ENCODE results near the gene KL.

KL gene

GRCh38 chr13:32998966-32999365 lies 17.3 kb upstream of the KL start:
- FAIRE-seq (no peak), DNase-seq (ENCODE audit: insufficient read length, low spot score) (no peak)
- TF ChIP-seq POLR2A (IDR thresholded peaks at IDR 0.05; ENCODE audit: low read depth, low read length) (no peak), PAX5 (IDR thresholded peaks at IDR 0.05; ENCODE audit: insufficient read depth, low read length, severe bottlenecking) (no peak), POU2F2 (IDR thresholded peaks at IDR 0.05; ENCODE audit: low read depth, low read length) (no peak), TAF1 (IDR thresholded peaks at IDR 0.05; ENCODE audit: low read depth, low read length) (no peak), POLR2AphosphoS5 (IDR thresholded peaks at IDR 0.05; ENCODE audit: low read depth, low read length) (no peak), SPI1 (IDR thresholded peaks at IDR 0.05; ENCODE audit: low read depth, low read length) (no peak)

GRCh38 chr13:33000365-33000764 lies 15.9 kb upstream of the KL start:
- no peak for FAIRE-seq
- no peak for TF ChIP-seq POLR2A (IDR thresholded peaks at IDR 0.05; ENCODE audit: low read depth, low read length)
- TF ChIP-seq SPI1 (IDR thresholded peaks at IDR 0.05; ENCODE audit: low read depth, low read length): no peak
- no peak for TF ChIP-seq PAX5 (IDR thresholded peaks at IDR 0.05; ENCODE audit: insufficient read depth, low read length, severe bottlenecking)
- no peak for TF ChIP-seq POU2F2 (IDR thresholded peaks at IDR 0.05; ENCODE audit: low read depth, low read length)
- TF ChIP-seq TAF1 (IDR thresholded peaks at IDR 0.05; ENCODE audit: low read depth, low read length): no peak
- no peak for TF ChIP-seq POLR2AphosphoS5 (IDR thresholded peaks at IDR 0.05; ENCODE audit: low read depth, low read length)

GRCh38 chr13:33003458-33004019 lies 12.7 kb upstream of the KL start:
- FAIRE-seq: no peak
- TF ChIP-seq POU2F2 (IDR thresholded peaks at IDR 0.05; ENCODE audit: low read depth, low read length) (no peak), POLR2A (IDR thresholded peaks at IDR 0.05; ENCODE audit: low read depth, low read length) (no peak), PAX5 (IDR thresholded peaks at IDR 0.05; ENCODE audit: insufficient read depth, low read length, severe bottlenecking) (no peak), POLR2AphosphoS5 (IDR thresholded peaks at IDR 0.05; ENCODE audit: low read depth, low read length) (no peak), TAF1 (IDR thresholded peaks at IDR 0.05; ENCODE audit: low read depth, low read length) (no peak), SPI1 (IDR thresholded peaks at IDR 0.05; ENCODE audit: low read depth, low read length) (no peak)
- no peak for DNase-seq (ENCODE audit: insufficient read length, low spot score)

More at GRCh38 chr13:33000365-33000764, 15.9 kb upstream of the KL start:
- DNase-seq (ENCODE audit: insufficient read length, low spot score): no peak

GRCh38 chr13:33004511-33004910 lies 11.7 kb upstream of the KL start:
- FAIRE-seq (no peak), DNase-seq (ENCODE audit: insufficient read length, low spot score) (no peak)
- TF ChIP-seq POU2F2 (IDR thresholded peaks at IDR 0.05; ENCODE audit: low read depth, low read length) (no peak), PAX5 (IDR thresholded peaks at IDR 0.05; ENCODE audit: insufficient read depth, low read length, severe bottlenecking) (no peak), TAF1 (IDR thresholded peaks at IDR 0.05; ENCODE audit: low read depth, low read length) (no peak)

GRCh38 chr13:33006134-33006533 lies 10.1 kb upstream of the KL start:
- no peak for FAIRE-seq
- TF ChIP-seq SPI1 (IDR thresholded peaks at IDR 0.05; ENCODE audit: low read depth, low read length) (no peak), POU2F2 (IDR thresholded peaks at IDR 0.05; ENCODE audit: low read depth, low read length) (no peak), POLR2A (IDR thresholded peaks at IDR 0.05; ENCODE audit: low read depth, low read length) (no peak), PAX5 (IDR thresholded peaks at IDR 0.05; ENCODE audit: insufficient read depth, low read length, severe bottlenecking) (no peak), POLR2AphosphoS5 (IDR thresholded peaks at IDR 0.05; ENCODE audit: low read depth, low read length) (no peak), TAF1 (IDR thresholded peaks at IDR 0.05; ENCODE audit: low read depth, low read length) (no peak)
- DNase-seq (ENCODE audit: insufficient read length, low spot score): no peak

- TF ChIP-seq POU2F2 (IDR thresholded peaks at IDR 0.05; ENCODE audit: low read depth, low read length) (no peak), POLR2A (IDR thresholded peaks at IDR 0.05; ENCODE audit: low read depth, low read length) (no peak), POLR2AphosphoS5 (IDR thresholded peaks at IDR 0.05; ENCODE audit: low read depth, low read length) (no peak), SPI1 (IDR thresholded peaks at IDR 0.05; ENCODE audit: low read depth, low read length) (no peak), TAF1 (IDR thresholded peaks at IDR 0.05; ENCODE audit: low read depth, low read length) (no peak), PAX5 (IDR thresholded peaks at IDR 0.05; ENCODE audit: insufficient read depth, low read length, severe bottlenecking) (no peak)
- FAIRE-seq (no peak), DNase-seq (ENCODE audit: insufficient read length, low spot score) (no peak)
These were observed 9.6 kb upstream of the KL start for GRCh38 chr13:33006638-33007037.

GRCh38 chr13:33007237-33007636 lies 9.0 kb upstream of the KL start:
- TF ChIP-seq TAF1 (IDR thresholded peaks at IDR 0.05; ENCODE audit: low read depth, low read length) (no peak), POU2F2 (IDR thresholded peaks at IDR 0.05; ENCODE audit: low read depth, low read length) (no peak), SPI1 (IDR thresholded peaks at IDR 0.05; ENCODE audit: low read depth, low read length) (no peak), POLR2A (IDR thresholded peaks at IDR 0.05; ENCODE audit: low read depth, low read length) (no peak), POLR2AphosphoS5 (IDR thresholded peaks at IDR 0.05; ENCODE audit: low read depth, low read length) (no peak), PAX5 (IDR thresholded peaks at IDR 0.05; ENCODE audit: insufficient read depth, low read length, severe bottlenecking) (no peak)
- FAIRE-seq: no peak
- DNase-seq (ENCODE audit: insufficient read length, low spot score): no peak

- TF ChIP-seq SPI1 (IDR thresholded peaks at IDR 0.05; ENCODE audit: low read depth, low read length): no peak
- no peak for TF ChIP-seq TAF1 (IDR thresholded peaks at IDR 0.05; ENCODE audit: low read depth, low read length)
- TF ChIP-seq PAX5 (IDR thresholded peaks at IDR 0.05; ENCODE audit: insufficient read depth, low read length, severe bottlenecking): no peak
- no peak for TF ChIP-seq POLR2A (IDR thresholded peaks at IDR 0.05; ENCODE audit: low read depth, low read length)
- TF ChIP-seq POLR2AphosphoS5 (IDR thresholded peaks at IDR 0.05; ENCODE audit: low read depth, low read length): no peak
- no peak for TF ChIP-seq POU2F2 (IDR thresholded peaks at IDR 0.05; ENCODE audit: low read depth, low read length)
- DNase-seq (ENCODE audit: insufficient read length, low spot score): no peak
- no peak for FAIRE-seq
These were observed 8.3 kb upstream of the KL start for GRCh38 chr13:33007950-33008349.

GRCh38 chr13:33008946-33009722 lies 7.1 kb upstream of the KL start:
- no peak for DNase-seq (ENCODE audit: insufficient read length, low spot score)
- no peak for TF ChIP-seq POU2F2 (IDR thresholded peaks at IDR 0.05; ENCODE audit: low read depth, low read length)
- no peak for TF ChIP-seq POLR2AphosphoS5 (IDR thresholded peaks at IDR 0.05; ENCODE audit: low read depth, low read length)
- no peak for TF ChIP-seq TAF1 (IDR thresholded peaks at IDR 0.05; ENCODE audit: low read depth, low read length)
- FAIRE-seq: no peak
